ENCODE measurements around the gene RLN3.

The RLN3 gene

GRCh38 chr19:13990085-13990484 is 37.9 kb upstream of the RLN3 start:
- DNase-seq (ENCODE audit: low spot score) = no peak
- peak overlapping the region; percentile 14; the same call in 1 of the 2 replicates for H3K27ac ChIP-seq
- CTCF ChIA-PET = interaction anchor here (0.6 kb wide), 1 partner anchor 46 kb away, joined by 4 read pairs; no protein-coding TSS in a partner anchor
- no peak for TF ChIP-seq CTCF (conservative IDR thresholded peaks at IDR 0.05; ENCODE audit: low read depth)
- POLR2A ChIA-PET (ENCODE audit: low non-redundant PET) = interaction anchor here (0.6 kb wide), 1 partner anchor 131 kb away, joined by 3 read pairs; no protein-coding TSS in a partner anchor

- CTCF ChIA-PET = interaction anchor here (0.6 kb wide), 1 partner anchor 191 kb away, joined by 3 read pairs; no protein-coding TSS in a partner anchor
- no peak for TF ChIP-seq CTCF (conservative IDR thresholded peaks at IDR 0.05; ENCODE audit: low read depth)
- POLR2A ChIA-PET (ENCODE audit: low non-redundant PET) = no interaction called here
Measured at GRCh38 chr19:13992025-13992424, 35.9 kb upstream of the RLN3 start.

GRCh38 chr19:13993590-13994300 is 34.2 kb upstream of the RLN3 start:
- H3K27ac ChIP-seq = peak overlapping the region; percentile 19
- DNase-seq (ENCODE audit: low spot score) = no peak
- TF ChIP-seq CTCF (conservative IDR thresholded peaks at IDR 0.05; ENCODE audit: low read depth) = no peak
- CTCF ChIA-PET = interaction anchor here (0.5 kb wide), 1 partner anchor 144 kb away, joined by 7 read pairs; no protein-coding TSS in a partner anchor
- POLR2A ChIA-PET (ENCODE audit: low non-redundant PET) = interaction anchor here (0.5 kb wide), 1 partner anchor 20 kb away, joined by 3 read pairs; no protein-coding TSS in a partner anchor

More at GRCh38 chr19:13992025-13992424, 35.9 kb upstream of the RLN3 start:
- no peak for DNase-seq (ENCODE audit: low spot score)
- H3K27ac ChIP-seq = no peak overlapping the region; the same call in 1 of the 2 replicates

GRCh38 chr19:13995017-13995728 is 32.8 kb upstream of the RLN3 start:
- POLR2A ChIA-PET (ENCODE audit: low non-redundant PET) = interaction anchor here (0.6 kb wide), 1 partner anchor 423 kb away, joined by 3 read pairs; no protein-coding TSS in a partner anchor
- peak overlapping the region; percentile 45 for H3K27ac ChIP-seq
- CTCF ChIA-PET = interaction anchor here (0.7 kb wide), 1 partner anchor 27 kb away, joined by 3 read pairs; no protein-coding TSS in a partner anchor
- TF ChIP-seq CTCF (conservative IDR thresholded peaks at IDR 0.05; ENCODE audit: low read depth) = no peak
- no peak for DNase-seq (ENCODE audit: low spot score)

- DNase-seq (ENCODE audit: low spot score) = no peak
- peak overlapping the region; percentile 45 for H3K27ac ChIP-seq
- ChIA-PET CTCF (no interaction called here), POLR2A (ENCODE audit: low non-redundant PET) (no interaction called here)
- TF ChIP-seq CTCF (conservative IDR thresholded peaks at IDR 0.05; ENCODE audit: low read depth) = no peak
Measured at GRCh38 chr19:13995878-13996765, 31.8 kb upstream of the RLN3 start.

All from RWPE1 (cell line).